Activated CD8-positive, alpha-beta memory T cell treated with anti-CD3 and anti-CD28 coated beads, Interleukin-2, amount 50 U/mL, for 24 hours (primary cell): ENCODE data around the gene KLHL29.
"Not testable (repeated sequence)": the region's sequence is repeated elsewhere in the genome, so short reads cannot be mapped to it uniquely, and the experiment has no call there.

Experiments
- DNase-seq: peaks from one replicate; pipeline ENCODE4 v3.0.0-alpha.2; 2020; ENCODE audit errors: extremely low read depth

Gene KLHL29

GRCh38 chr2:23719716-23720115, 334.7 kb downstream of the KLHL29 start:
- no peak for DNase-seq

GRCh38 chr2:23720705-23721453, 335.9 kb downstream of the KLHL29 start:
- DNase-seq = no peak

- DNase-seq = no peak
These were observed 336.5 kb downstream of the KLHL29 start for GRCh38 chr2:23721454-23721826.

- no peak for DNase-seq
These were observed 337.3 kb downstream of the KLHL29 start for GRCh38 chr2:23722255-23722654.

GRCh38 chr2:23723029-23723428, 338.1 kb downstream of the KLHL29 start:
- not testable (repeated sequence) for DNase-seq

- no peak for DNase-seq
These were observed 349.4 kb downstream of the KLHL29 start for GRCh38 chr2:23734416-23734815.

- not testable (repeated sequence) for DNase-seq
These were observed 351.8 kb downstream of the KLHL29 start for GRCh38 chr2:23736783-23737182.

GRCh38 chr2:23745068-23745725, 360.2 kb downstream of the KLHL29 start:
- DNase-seq = no peak

- DNase-seq = no peak
These were observed 360.7 kb downstream of the KLHL29 start for GRCh38 chr2:23745726-23746105.

- no peak for DNase-seq
These were observed 361.3 kb downstream of the KLHL29 start for GRCh38 chr2:23746141-23746863.

- DNase-seq = no peak
These were observed 366.8 kb downstream of the KLHL29 start for GRCh38 chr2:23751747-23752265.

- DNase-seq = no peak
These were observed 368.5 kb downstream of the KLHL29 start for GRCh38 chr2:23753291-23754010.

GRCh38 chr2:23754970-23755369, 370.0 kb downstream of the KLHL29 start:
- no peak for DNase-seq

- DNase-seq = no peak
These were observed 371.8 kb downstream of the KLHL29 start for GRCh38 chr2:23756593-23757292.

- no peak for DNase-seq
These were observed 372.9 kb downstream of the KLHL29 start for GRCh38 chr2:23757686-23758433.
